ENCODE results near the gene DDIT3.

Gene DDIT3

DNA sequence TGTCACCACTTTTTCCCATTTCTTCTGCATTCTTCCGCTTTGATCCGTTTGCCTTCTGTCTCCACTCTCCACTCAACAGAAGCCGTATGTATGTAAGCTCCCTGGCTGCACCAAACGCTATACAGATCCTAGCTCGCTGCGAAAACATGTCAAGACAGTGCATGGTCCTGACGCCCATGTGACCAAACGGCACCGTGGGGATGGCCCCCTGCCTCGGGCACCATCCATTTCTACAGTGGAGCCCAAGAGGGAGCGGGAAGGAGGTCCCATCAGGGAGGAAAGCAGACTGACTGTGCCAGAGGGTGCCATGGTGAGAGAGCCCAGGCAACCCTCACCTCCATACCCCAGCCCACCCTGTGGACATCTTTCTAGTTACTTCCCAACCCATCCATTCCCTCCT, 52.4 kb downstream of the DDIT3 start:
- DNase-seq (ENCODE audit: low read depth) = no peak

DNA sequence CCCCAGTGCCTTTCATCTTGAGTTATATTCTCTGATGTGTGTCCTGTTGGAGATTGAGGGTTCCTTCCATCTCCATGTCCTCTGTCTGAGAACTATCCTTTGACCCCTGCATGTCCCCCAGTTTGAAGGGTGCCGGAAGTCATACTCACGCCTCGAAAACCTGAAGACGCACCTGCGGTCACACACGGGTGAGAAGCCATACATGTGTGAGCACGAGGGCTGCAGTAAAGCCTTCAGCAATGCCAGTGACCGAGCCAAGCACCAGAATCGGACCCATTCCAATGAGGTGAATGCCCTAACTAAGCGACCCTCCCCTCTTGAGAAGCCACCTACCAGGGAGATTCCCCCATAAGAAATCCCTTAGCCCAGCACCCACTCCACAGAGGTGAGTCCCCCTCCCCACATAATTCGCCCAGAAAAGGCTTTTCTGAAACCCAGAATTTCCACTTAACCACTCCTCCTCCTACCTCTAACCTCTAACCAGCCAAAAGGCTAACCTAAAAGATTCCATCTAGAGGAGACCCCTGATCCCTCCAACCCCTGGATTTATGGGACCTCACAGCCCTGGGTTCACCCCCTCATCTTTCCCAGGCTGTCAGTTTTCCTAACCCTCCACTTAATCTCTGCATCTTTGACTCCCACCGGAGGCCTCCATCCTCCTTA, 53.0 kb downstream of the DDIT3 start:
- DNase-seq (ENCODE audit: low read depth) = no peak

Data from activated T-cell treated with anti-CD3 and anti-CD28 coated beads for 1 hour (primary cell).